ENCODE data around the gene CALHM1.
A peak's percentile ranks its signal among the peaks of the same experiment; 100 is the strongest.
"Not testable (repeated sequence)": the region's sequence is repeated elsewhere in the genome, so short reads cannot be mapped to it uniquely, and the experiment has no call there.

CALHM1 gene

DNA sequence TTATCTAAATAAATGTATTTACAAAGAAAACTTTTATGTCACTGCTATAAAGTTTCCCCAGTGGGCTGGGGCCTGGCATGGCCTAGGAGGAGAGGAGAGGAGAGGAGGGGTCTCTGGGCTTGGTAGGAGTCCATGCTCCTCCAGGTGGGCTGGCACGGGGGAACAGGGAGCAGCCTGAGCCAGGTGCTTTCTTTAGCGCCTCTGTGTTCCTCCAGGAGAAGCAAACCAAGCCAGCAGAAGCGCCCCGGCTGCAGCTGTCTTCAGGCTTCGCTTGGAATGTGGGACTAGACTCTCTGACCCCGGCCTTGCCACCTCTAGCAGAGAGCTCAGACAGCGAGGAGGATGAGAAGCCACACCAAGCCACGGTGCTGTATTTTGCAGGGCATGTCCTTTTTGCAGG, 17.1 kb downstream of the CALHM1 start:
- DNase-seq (ENCODE audit: insufficient read length) (no peak), FAIRE-seq (no peak)
- TF ChIP-seq POLR2A (IDR thresholded peaks at IDR 0.05; ENCODE audit: low read depth, low read length) (no peak), TAF1 (IDR thresholded peaks at IDR 0.05; ENCODE audit: borderline replicate concordance, low read depth, low read length) (no peak), POLR2AphosphoS5 (IDR thresholded peaks at IDR 0.05; ENCODE audit: low read depth, low read length) (no peak)

DNA sequence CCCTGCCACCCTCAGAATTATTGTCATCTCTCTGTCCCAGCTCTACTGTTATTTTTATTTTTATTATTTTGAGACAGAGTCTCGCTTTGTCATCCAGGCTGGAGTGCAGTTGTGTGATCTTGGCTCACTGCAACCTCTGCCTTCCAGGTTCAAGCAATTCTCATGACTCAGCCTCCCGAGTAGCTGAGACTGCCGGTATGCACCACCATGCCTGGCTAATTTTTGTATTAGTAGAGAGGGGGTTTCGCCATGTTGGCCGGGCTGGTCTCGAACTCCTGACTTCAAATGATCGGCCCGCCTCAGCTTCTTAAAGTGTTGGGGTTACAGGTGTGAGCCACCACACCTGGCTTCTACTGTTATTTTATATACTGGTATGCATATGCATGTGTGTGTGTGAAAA, 17.5 kb downstream of the CALHM1 start:
- FAIRE-seq (no peak), DNase-seq (ENCODE audit: insufficient read length) (no peak)
- TF ChIP-seq POLR2AphosphoS5 (IDR thresholded peaks at IDR 0.05; ENCODE audit: low read depth, low read length) = no peak
- TF ChIP-seq POLR2A (IDR thresholded peaks at IDR 0.05; ENCODE audit: low read depth, low read length) = no peak
- TF ChIP-seq TAF1 (IDR thresholded peaks at IDR 0.05; ENCODE audit: borderline replicate concordance, low read depth, low read length) = no peak

DNA sequence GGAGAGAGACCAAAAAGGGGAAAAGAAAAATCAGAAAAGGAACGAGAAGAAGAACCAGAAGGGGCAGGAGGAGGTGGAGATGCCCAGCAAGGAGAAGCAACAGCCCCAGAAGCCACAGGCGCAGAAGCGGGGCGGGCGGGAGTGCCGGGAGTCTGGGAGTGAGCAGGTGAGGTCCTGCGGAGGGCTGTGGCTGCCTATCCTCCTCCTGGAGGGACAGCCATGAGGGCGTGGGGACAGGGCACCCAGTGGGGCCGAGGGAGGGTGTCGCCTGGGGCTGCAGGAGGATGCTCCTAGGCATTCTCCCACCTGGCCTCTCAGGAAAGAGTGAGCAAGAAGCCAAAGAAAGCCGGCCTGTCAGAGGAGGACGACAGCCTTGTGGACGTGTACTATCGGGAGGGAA, 18.3 kb downstream of the CALHM1 start:
- TF ChIP-seq POLR2AphosphoS5 (IDR thresholded peaks at IDR 0.05; ENCODE audit: low read depth, low read length) (no peak), TAF1 (IDR thresholded peaks at IDR 0.05; ENCODE audit: borderline replicate concordance, low read depth, low read length) (no peak), POLR2A (IDR thresholded peaks at IDR 0.05; ENCODE audit: low read depth, low read length) (no peak)
- DNase-seq (ENCODE audit: insufficient read length) (no peak), FAIRE-seq (no peak)

DNA sequence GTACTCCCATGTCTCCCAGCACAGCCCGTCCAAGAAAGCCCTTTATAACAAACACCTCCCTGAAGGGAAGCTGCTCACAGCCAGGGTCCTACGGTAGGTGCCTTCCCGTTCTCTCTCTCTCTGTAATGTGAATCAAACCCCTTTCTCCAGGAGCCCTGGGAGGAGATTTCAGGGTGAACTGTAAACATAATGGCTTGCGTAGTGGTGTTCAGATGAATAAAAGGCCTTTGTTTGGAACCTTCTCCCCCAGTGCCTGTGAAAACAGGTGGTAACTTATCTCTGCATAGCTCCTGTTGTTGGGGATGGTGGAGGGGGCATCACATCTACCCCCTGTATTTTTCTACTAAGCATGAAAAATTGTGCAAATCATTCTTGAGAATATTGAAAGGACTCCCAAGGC, 18.9 kb downstream of the CALHM1 start:
- FAIRE-seq (no peak), DNase-seq (ENCODE audit: insufficient read length) (no peak)
- TF ChIP-seq POLR2A (IDR thresholded peaks at IDR 0.05; ENCODE audit: low read depth, low read length) = 0 out of 2 replicates have a peak, but pooled peaks have one; percentile 11
- no peak for TF ChIP-seq TAF1 (IDR thresholded peaks at IDR 0.05; ENCODE audit: borderline replicate concordance, low read depth, low read length)

DNA sequence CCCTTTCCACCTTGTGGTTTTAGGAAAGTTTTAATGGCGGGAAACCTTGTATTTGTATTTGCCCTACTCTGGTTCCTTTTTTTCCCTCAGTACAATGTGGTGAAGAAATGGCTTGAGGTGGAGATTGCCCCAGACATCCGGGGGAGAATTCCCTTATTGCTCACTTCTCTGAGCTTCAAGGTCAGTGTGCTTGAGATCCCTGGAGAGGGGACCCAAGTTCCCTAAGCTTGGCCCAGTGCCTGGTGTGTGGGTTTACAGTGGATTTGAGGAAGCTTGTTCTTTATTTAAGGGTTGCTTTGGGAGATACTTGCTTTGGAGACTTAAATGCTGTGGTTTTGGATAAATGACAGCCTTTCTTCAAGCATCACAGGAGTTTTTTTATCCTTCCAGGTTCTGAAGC, 24.8 kb downstream of the CALHM1 start:
- no peak for DNase-seq (ENCODE audit: insufficient read length)
- no peak for FAIRE-seq
- TF ChIP-seq TAF1 (IDR thresholded peaks at IDR 0.05; ENCODE audit: borderline replicate concordance, low read depth, low read length) = no peak
- TF ChIP-seq POLR2A (IDR thresholded peaks at IDR 0.05; ENCODE audit: low read depth, low read length) = no peak
- TF ChIP-seq POLR2AphosphoS5 (IDR thresholded peaks at IDR 0.05; ENCODE audit: low read depth, low read length) = no peak

DNA sequence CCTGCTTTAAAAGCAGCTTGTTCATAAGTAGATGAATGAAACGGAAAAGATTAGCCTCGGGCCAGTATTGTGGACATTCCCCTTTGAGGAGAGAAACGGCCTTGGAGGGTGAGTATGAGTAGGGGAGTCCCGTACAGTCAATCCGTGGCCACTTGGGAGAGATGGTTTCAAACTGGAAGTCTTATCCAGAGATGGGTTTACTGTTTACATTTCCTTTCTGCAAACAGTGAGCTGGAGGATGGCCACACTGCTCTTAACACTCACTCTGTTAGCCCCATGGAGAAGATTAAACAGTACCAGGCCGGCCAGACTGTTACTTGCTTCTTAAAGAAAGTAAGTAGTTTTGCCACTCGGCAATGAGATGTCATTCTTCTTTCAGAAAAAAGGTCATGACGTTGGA, 26.8 kb downstream of the CALHM1 start:
- DNase-seq (ENCODE audit: insufficient read length) (no peak), FAIRE-seq (no peak)
- no peak for TF ChIP-seq TAF1 (IDR thresholded peaks at IDR 0.05; ENCODE audit: borderline replicate concordance, low read depth, low read length)
- TF ChIP-seq POLR2AphosphoS5 (IDR thresholded peaks at IDR 0.05; ENCODE audit: low read depth, low read length) = no peak
- no peak for TF ChIP-seq POLR2A (IDR thresholded peaks at IDR 0.05; ENCODE audit: low read depth, low read length)

DNA sequence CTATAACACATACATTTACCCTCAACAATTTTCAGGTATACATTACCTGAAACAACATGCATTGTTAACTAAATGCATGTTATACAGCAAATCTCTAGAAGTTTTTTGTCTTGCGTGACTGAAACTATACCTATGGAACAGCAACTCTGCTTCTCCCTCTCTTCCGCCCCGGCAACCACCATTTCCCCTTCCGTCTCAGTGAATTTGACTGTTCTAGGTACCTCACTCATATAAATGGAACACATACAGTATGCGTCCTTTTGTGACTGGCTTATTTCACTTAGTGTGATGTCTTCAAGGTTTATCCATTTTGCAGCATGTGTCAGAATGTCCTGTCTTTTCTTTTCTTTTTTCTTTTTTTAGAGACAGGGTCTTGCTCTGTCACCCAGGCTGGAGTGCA, 29.1 kb downstream of the CALHM1 start:
- DNase-seq (ENCODE audit: insufficient read length) (no peak), FAIRE-seq (no peak)
- TF ChIP-seq POLR2A (IDR thresholded peaks at IDR 0.05; ENCODE audit: low read depth, low read length) (no peak), POLR2AphosphoS5 (IDR thresholded peaks at IDR 0.05; ENCODE audit: low read depth, low read length) (no peak), TAF1 (IDR thresholded peaks at IDR 0.05; ENCODE audit: borderline replicate concordance, low read depth, low read length) (no peak)

DNA sequence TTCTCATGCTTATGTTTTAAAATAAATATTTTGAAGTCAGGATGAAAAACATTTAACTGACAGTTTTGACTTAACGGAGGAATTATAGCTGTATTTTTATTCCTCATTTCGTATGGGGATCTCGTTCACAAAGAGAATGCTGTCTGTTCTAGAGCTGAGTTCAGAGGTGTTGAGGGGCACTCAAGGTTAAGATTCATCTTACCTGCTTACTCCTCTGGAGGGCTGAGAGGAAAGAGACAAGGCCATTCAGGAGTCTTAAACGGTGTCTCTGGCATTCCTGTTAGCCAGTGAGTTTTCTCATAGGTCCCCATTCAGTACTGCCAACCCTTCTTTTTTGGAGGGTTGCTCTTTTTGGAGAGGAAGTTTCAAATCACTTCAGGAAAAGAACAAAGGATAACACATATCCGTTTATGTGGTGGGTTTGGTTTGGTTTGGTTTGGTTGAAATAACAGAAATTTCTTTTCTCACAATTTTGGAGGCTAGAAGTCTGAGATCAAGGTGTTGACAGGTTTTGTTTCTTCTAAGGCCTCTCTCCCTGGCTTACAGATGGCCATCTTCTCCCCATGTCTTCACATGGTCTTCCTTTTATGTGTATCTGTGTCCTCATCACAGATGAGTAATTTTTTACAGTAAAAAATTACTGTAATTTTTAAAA, 29.6 kb downstream of the CALHM1 start:
- DNase-seq (ENCODE audit: insufficient read length) = no peak
- TF ChIP-seq POLR2A (IDR thresholded peaks at IDR 0.05; ENCODE audit: low read depth, low read length) (no peak), POLR2AphosphoS5 (IDR thresholded peaks at IDR 0.05; ENCODE audit: low read depth, low read length) (no peak), TAF1 (IDR thresholded peaks at IDR 0.05; ENCODE audit: borderline replicate concordance, low read depth, low read length) (no peak)
- no peak for FAIRE-seq

DNA sequence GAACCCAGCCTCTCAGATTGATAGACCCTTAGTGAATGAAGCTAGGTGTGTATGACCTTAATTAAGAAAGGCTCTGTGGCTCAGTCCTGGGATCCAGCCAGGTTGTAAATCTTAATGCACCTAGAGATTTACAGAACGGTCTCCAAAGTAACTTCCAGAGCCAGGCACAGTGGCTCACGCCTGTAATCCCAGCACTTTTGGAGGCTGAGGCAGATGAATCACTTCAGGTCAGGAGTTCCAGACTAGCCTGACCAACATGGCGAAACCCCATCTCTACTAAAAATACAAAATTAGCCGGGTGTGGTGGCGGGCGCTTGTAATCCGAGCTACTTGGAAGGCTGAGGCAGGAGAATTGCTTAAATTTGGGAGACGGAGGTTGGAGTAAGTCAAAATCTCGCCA, 30.8 kb downstream of the CALHM1 start:
- DNase-seq (ENCODE audit: insufficient read length) (no peak), FAIRE-seq (no peak)
- TF ChIP-seq POLR2A (IDR thresholded peaks at IDR 0.05; ENCODE audit: low read depth, low read length) = no peak
- no peak for TF ChIP-seq TAF1 (IDR thresholded peaks at IDR 0.05; ENCODE audit: borderline replicate concordance, low read depth, low read length)
- no peak for TF ChIP-seq POLR2AphosphoS5 (IDR thresholded peaks at IDR 0.05; ENCODE audit: low read depth, low read length)

DNA sequence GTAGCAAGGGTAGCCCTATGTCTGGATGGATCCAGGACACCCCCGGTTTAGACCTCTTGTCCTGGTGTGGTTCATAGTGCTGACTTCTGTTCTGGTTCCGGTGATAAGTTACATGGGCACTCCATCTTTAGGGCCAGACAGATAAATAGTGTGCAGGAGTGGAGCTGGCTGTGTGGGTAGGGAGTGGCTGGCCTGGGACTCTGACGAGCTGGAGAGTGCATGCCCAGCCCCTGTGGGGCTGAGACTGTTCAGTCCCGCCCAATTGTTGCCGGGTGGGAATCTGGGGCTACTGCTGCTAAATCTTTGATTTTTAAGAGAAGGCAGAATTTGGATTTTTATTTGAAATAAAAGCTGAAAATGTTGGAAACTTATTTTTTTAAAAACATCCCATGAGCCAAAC, 35.0 kb downstream of the CALHM1 start:
- FAIRE-seq (no peak), DNase-seq (ENCODE audit: insufficient read length) (no peak)
- TF ChIP-seq TAF1 (IDR thresholded peaks at IDR 0.05; ENCODE audit: borderline replicate concordance, low read depth, low read length) (no peak), POLR2A (IDR thresholded peaks at IDR 0.05; ENCODE audit: low read depth, low read length) (no peak), POLR2AphosphoS5 (IDR thresholded peaks at IDR 0.05; ENCODE audit: low read depth, low read length) (no peak)

DNA sequence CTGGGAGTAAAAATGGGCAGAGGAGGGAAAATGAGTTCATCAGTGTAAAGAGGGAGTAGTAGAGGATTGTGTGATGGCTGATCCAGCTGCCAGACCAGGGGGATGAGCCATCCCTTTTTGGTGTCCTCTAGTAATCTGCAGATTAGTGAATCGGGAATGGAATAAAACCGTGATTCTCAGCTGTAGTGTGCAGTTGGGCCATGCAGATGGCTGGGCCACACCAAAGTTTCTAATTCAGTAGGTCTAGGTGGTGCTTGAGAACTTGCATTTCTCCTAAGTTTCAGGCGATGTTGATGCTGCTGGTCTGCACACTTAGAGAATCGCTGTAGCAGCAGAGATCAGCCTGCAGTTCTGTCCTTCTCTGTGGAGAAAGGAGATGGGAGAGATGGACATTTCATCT, 39.6 kb downstream of the CALHM1 start:
- FAIRE-seq (no peak), DNase-seq (ENCODE audit: insufficient read length) (no peak)
- no peak for TF ChIP-seq TAF1 (IDR thresholded peaks at IDR 0.05; ENCODE audit: borderline replicate concordance, low read depth, low read length)
- no peak for TF ChIP-seq POLR2A (IDR thresholded peaks at IDR 0.05; ENCODE audit: low read depth, low read length)
- no peak for TF ChIP-seq POLR2AphosphoS5 (IDR thresholded peaks at IDR 0.05; ENCODE audit: low read depth, low read length)

DNA sequence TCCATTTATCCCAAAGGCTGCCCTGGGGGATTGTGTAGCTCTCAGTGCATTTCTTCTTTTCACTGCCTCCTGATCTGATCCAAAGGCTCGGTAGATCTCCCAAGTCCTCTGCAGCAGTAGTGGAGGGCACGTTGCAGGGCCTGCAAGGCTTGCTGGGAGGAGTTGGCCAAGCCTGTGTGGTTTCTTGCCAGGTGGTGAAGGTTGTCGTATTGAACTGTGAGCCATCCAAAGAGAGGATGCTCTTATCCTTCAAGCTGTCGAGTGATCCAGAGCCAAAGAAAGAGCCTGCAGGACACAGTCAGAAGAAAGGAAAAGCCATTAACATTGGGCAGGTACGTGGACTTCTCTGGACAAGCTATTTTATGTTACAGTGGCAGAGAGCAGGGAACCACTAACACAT, 41.1 kb downstream of the CALHM1 start:
- FAIRE-seq (no peak), DNase-seq (ENCODE audit: insufficient read length) (no peak)
- TF ChIP-seq POLR2A (IDR thresholded peaks at IDR 0.05; ENCODE audit: low read depth, low read length) = no peak

DNA sequence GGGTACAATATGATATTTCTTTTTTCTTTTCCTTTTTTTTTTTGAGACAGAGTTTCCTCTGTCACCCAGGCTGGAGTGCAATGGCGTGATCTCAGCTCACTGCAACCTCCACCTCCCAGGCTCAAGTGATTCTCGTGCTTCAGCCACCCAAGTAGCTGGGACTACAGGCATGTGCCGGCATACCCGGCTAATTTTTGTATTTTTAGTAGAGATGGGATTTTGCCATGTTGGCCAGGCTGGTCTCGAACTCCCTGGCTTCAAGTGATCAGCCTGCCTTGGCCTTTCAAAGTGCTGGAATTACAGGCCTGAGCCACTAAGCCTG, 41.6 kb downstream of the CALHM1 start:
- FAIRE-seq; DNase-seq (ENCODE audit: insufficient read length): not testable (repeated sequence)
